ENCODE measurements around the gene PC. TPM values are rescaled to one million over a fixed set of nuclear protein-coding genes. Genes with fewer than 3 reads are reported as not detected.

PC gene
- total RNA-seq, 4 donors from 2014 or later = 13.1 to 67.6 (median 32.1) TPM

DNA sequence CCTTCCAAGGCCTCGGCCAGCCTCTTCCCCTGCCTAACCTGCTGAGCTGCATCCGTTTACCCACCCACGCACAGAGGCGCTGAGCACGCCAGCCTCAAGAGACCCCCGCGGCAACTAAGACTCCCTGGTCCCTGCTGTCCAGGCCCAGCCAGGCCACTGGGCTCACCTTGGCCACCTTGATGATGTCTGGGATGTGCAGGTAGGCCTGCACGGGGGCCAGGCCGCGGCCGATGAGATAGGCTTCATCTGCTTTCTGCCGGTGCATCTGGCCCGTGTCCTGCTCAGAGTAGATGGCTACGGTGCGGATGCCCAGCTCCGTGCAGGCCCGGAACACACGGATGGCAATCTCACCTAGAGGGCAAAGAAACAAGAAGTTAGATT lies 86.7 kb downstream of the PC start:
- TF ChIP-seq, protein P1, sequence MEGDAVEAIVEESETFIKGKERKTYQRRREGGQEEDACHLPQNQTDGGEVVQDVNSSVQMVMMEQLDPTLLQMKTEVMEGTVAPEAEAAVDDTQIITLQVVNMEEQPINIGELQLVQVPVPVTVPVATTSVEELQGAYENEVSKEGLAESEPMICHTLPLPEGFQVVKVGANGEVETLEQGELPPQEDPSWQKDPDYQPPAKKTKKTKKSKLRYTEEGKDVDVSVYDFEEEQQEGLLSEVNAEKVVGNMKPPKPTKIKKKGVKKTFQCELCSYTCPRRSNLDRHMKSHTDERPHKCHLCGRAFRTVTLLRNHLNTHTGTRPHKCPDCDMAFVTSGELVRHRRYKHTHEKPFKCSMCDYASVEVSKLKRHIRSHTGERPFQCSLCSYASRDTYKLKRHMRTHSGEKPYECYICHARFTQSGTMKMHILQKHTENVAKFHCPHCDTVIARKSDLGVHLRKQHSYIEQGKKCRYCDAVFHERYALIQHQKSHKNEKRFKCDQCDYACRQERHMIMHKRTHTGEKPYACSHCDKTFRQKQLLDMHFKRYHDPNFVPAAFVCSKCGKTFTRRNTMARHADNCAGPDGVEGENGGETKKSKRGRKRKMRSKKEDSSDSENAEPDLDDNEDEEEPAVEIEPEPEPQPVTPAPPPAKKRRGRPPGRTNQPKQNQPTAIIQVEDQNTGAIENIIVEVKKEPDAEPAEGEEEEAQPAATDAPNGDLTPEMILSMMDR (IDR thresholded peaks at IDR 0.05 in 4 of 5, conservative IDR thresholded peaks at IDR 0.05 in 1 of 5) = no peak
- TF ChIP-seq POLR2A (IDR thresholded peaks at IDR 0.05) = no peak
- in situ Hi-C loops (cut with MboI; ENCODE audit: low sequenced_read_pairs in 4 of 4) (no loop called here), intact Hi-C loops (cut with DNase I; ENCODE audit: low total_unique reads) (no loop called here)
- DNase-seq = no peak
- Histone ChIP-seq H3K9me3 (no peaks in the 10 kb centered on the region), H3K4me3 (no peak overlapping the region), H3K27me3 (no peaks in the 10 kb centered on the region), H3K4me1 (peaks cover 3 to 6% of the 10 kb centered on the region in 2 donors), H3K36me3 (peaks cover 0 to 9% of the 10 kb centered on the region in 2 donors), H3K27ac (no peak overlapping the region)
- no peak for ATAC-seq

DNA sequence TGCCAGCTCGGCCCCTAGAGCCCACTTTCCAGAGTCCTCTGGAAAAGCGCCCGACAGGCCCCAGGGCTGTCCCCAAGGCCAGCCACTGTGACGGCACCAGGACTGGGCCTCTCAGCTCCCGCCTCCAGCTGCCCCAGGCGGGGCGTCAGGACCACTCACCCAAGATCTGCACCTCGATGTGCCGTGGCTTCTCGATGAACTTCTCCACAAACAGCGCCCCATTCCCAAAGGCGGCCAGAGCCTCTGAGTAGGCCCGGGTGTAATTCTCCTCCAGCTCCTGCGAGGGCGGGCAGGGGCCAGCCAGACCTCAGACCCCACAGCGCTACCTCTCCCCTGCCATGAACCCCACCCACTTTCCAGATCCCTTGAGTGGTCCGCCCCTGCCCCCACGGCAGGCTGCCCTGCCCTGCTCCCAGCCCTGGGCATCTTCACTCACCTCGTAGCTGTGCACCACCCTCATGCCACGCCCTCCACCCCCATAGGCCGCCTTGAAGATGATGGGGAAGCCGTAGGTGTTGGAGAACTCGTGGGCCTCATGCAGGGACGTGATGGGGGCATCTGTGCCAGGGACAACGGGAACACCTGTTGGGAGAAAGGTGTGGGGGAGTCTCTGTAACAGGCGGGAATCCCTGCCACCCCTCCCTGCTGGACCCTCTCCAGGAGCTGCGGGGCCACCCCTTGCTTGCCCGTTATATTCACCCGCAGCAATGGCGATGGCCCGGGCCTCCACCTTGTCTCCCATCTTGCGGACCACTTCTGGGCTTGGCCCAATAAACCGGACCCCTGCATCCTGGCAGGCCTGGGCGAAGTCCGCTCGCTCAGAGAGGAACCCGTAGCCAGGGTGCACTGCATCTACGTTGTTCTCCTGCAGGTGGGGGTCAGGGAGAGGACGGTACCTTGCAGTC lies 87.3 kb downstream of the PC start:
- H3K27me3 ChIP-seq = no peaks in the 10 kb centered on the region
- H3K36me3 ChIP-seq = peaks cover 0 to 9% of the 10 kb centered on the region in 2 donors
- H3K4me1 ChIP-seq = no peaks in the 10 kb centered on the region
- no peaks in the 10 kb centered on the region for H3K9me3 ChIP-seq
- no peak overlapping the region for H3K27ac ChIP-seq
- in situ Hi-C loops (cut with MboI; ENCODE audit: low sequenced_read_pairs in 4 of 4) = no loop called here
- TF ChIP-seq, protein P1 (IDR thresholded peaks at IDR 0.05 in 4 of 5, conservative IDR thresholded peaks at IDR 0.05 in 1 of 5) = no peak
- no peak for TF ChIP-seq POLR2A (IDR thresholded peaks at IDR 0.05)
- no peak for ATAC-seq
- no peak for DNase-seq
- no peak overlapping the region for H3K4me3 ChIP-seq
- intact Hi-C loops (cut with DNase I; ENCODE audit: low total_unique reads) = no loop called here

DNA sequence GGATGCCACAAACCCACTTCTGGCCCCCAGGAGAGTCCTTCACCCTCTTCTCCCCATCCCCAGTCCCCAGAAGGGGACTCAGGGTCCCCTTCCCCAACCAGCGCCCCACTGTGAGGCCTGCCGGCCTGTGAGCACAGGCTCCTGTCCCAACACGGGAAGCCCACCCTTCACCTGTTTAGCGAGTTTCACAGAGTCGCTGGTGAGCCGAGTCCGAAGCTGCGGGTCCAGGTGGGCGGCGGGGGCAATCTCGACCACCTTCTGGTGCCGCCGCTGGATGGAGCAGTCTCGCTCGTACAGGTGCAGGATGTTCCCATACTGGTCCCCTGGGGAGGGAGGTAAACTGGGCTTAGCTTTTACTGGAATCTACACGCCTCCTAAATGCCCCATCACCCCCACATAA lies 88.1 kb downstream of the PC start:
- no peaks in the 10 kb centered on the region for H3K9me3 ChIP-seq
- in situ Hi-C loops (cut with MboI; ENCODE audit: low sequenced_read_pairs in 4 of 4) = no loop called here

DNA sequence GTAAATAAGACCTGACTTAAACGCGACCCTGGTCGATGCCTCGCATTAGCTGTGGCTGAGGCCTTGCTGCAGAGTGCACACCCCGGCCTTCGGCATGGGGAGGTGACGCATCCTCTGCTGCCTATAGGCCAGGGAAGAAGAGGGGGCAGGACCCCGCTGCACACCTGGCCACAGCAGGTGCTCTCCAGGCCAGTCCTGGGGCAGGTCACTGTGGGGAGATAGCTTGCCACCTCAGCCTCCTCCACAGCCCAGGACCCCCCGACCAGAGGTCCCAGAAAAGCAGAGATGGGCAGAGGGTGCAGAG lies 88.7 kb downstream of the PC start:
- no peak for ATAC-seq
- no peak overlapping the region for H3K4me3 ChIP-seq
- no peak for DNase-seq
- TF ChIP-seq, protein P1 (IDR thresholded peaks at IDR 0.05 in 4 of 5, conservative IDR thresholded peaks at IDR 0.05 in 1 of 5) = no peak
- no peak for TF ChIP-seq POLR2A (IDR thresholded peaks at IDR 0.05)
- peaks cover 0 to 9% of the 10 kb centered on the region in 2 donors for H3K36me3 ChIP-seq
- H3K4me1 ChIP-seq = no peaks in the 10 kb centered on the region
- H3K9me3 ChIP-seq = no peaks in the 10 kb centered on the region
- no peak overlapping the region for H3K27ac ChIP-seq
- intact Hi-C loops (cut with DNase I; ENCODE audit: low total_unique reads) (no loop called here), in situ Hi-C loops (cut with MboI; ENCODE audit: low sequenced_read_pairs in 4 of 4) (no loop called here)
- H3K27me3 ChIP-seq = no peaks in the 10 kb centered on the region

More for the DNA sequence above, 88.1 kb downstream of the PC start:
- Histone ChIP-seq H3K4me3 (no peak overlapping the region), H3K36me3 (peaks cover 0 to 9% of the 10 kb centered on the region in 2 donors), H3K27ac (no peak overlapping the region), H3K27me3 (no peaks in the 10 kb centered on the region), H3K4me1 (no peaks in the 10 kb centered on the region)
- no peak for TF ChIP-seq POLR2A (IDR thresholded peaks at IDR 0.05)
- TF ChIP-seq, protein P1 (IDR thresholded peaks at IDR 0.05 in 4 of 5, conservative IDR thresholded peaks at IDR 0.05 in 1 of 5) = no peak
- intact Hi-C loops (cut with DNase I; ENCODE audit: low total_unique reads) = no loop called here
- ATAC-seq (no peak), DNase-seq (no peak)

Data from gastrocnemius medialis (tissue), 4 donors.